Upper lobe of right lung (tissue), 1 donor: ENCODE results near the gene ZFHX2. TPM values are rescaled to one million over a fixed set of nuclear protein-coding genes. Genes with fewer than 3 reads are reported as not detected.

ENCODE experiments used
- ATAC-seq: fragments of 200-7000 bp; cut with Tn5 transposase; one replicate; pipeline ENCODE4 v1.9.1; 2020; ENCODE audit warnings: mild to moderate bottlenecking, moderate library complexity
- DNase-seq: peaks from one replicate; pipeline ENCODE4 v3.0.0-alpha.2; 2020
- H3K27ac ChIP-seq: fragments of 200-600 bp; one replicate; pipeline ENCODE4 v1.8.0; 2022
- H3K27me3 ChIP-seq: fragments of 200-600 bp; one replicate; pipeline ENCODE4 v1.8.0; 2022; ENCODE audit warnings: mild to moderate bottlenecking
- H3K36me3 ChIP-seq: fragments of 200-600 bp; one replicate; pipeline ENCODE4 v1.8.0; 2022
- H3K4me1 ChIP-seq: fragments of 200-600 bp; one replicate; pipeline ENCODE4 v1.8.0; 2022
- H3K4me3 ChIP-seq: fragments of 200-600 bp; one replicate; pipeline ENCODE4 v1.8.0; 2022; ENCODE audit warnings: mild to moderate bottlenecking
- H3K9me3 ChIP-seq: fragments of 200-600 bp; one replicate; pipeline ENCODE4 v1.8.0; 2022
- CTCF ChIP-seq: fragments of 200-600 bp; IDR thresholded peaks from one replicate; pipeline ENCODE4 v1.8.0; 2022; ENCODE audit warnings: antibody characterized with exemption
- intact Hi-C: fragments of 100-400 bp; cut with DNase I; formaldehyde crosslinking; loops from one replicate; pipeline ENCODE4 v1.11.0; 2022
- total RNA-seq: library from RNA; stranded (reverse); fragmentation: NEBNext Ultra II Directional; extraction: Animal tissue kit (Norgen Biotek cat#: 25700); gene quantifications from one replicate; pipeline ENCODE4 v1.2.1, GENCODE V29; 2021
- donor health status: DM: no; HTN: yes; CAD: no; lungs with severe emphysema.

Gene ZFHX2
- total RNA-seq, 1 donor from 2014 or later: 2.3 TPM

- Histone ChIP-seq H3K4me3 (no peak overlapping the region), H3K4me1 (no peaks in the 10 kb centered on the region), H3K27me3 (no peaks in the 10 kb centered on the region), H3K27ac (no peak overlapping the region), H3K9me3 (no peaks in the 10 kb centered on the region), H3K36me3 (no peaks in the 10 kb centered on the region)
- no peak for TF ChIP-seq CTCF
- no peak for DNase-seq
- no peak for ATAC-seq
- intact Hi-C loops: no loop called here
Measured at GRCh38 chr14:23512156-23512555, 39.4 kb downstream of the ZFHX2 start.

GRCh38 chr14:23494223-23494622 is 57.3 kb downstream of the ZFHX2 start:
- H3K4me3 ChIP-seq: no peak overlapping the region
- DNase-seq: no peak
- no peak for TF ChIP-seq CTCF
- intact Hi-C loops: no loop called here
- no peaks in the 10 kb centered on the region for H3K9me3 ChIP-seq
- H3K27ac ChIP-seq: no peak overlapping the region
- no peaks in the 10 kb centered on the region for H3K27me3 ChIP-seq
- H3K36me3 ChIP-seq: no peaks in the 10 kb centered on the region
- ATAC-seq: no peak
- no peaks in the 10 kb centered on the region for H3K4me1 ChIP-seq

GRCh38 chr14:23492618-23493272 is 58.8 kb downstream of the ZFHX2 start:
- H3K4me3 ChIP-seq: no peak overlapping the region
- DNase-seq: no peak
- TF ChIP-seq CTCF: no peak
- no peaks in the 10 kb centered on the region for H3K4me1 ChIP-seq
- no peaks in the 10 kb centered on the region for H3K27me3 ChIP-seq
- H3K9me3 ChIP-seq: no peaks in the 10 kb centered on the region
- no peaks in the 10 kb centered on the region for H3K36me3 ChIP-seq
- intact Hi-C loops: no loop called here
- ATAC-seq: no peak
- no peak overlapping the region for H3K27ac ChIP-seq

- H3K27me3 ChIP-seq: no peaks in the 10 kb centered on the region
- H3K4me3 ChIP-seq: no peak overlapping the region
- TF ChIP-seq CTCF: no peak
- intact Hi-C loops: no loop called here
- H3K4me1 ChIP-seq: no peaks in the 10 kb centered on the region
- peaks cover 17% of the 10 kb centered on the region for H3K36me3 ChIP-seq
- no peak overlapping the region for H3K27ac ChIP-seq
- ATAC-seq: no peak
- H3K9me3 ChIP-seq: no peaks in the 10 kb centered on the region
- no peak for DNase-seq
Measured at GRCh38 chr14:23487216-23487615, 64.3 kb downstream of the ZFHX2 start.

GRCh38 chr14:23486036-23486435 is 65.5 kb downstream of the ZFHX2 start:
- no peak overlapping the region for H3K4me3 ChIP-seq
- no peaks in the 10 kb centered on the region for H3K9me3 ChIP-seq
- H3K4me1 ChIP-seq: no peaks in the 10 kb centered on the region
- peaks cover 18% of the 10 kb centered on the region for H3K36me3 ChIP-seq
- ATAC-seq: no peak
- H3K27ac ChIP-seq: no peak overlapping the region
- intact Hi-C loops: no loop called here
- H3K27me3 ChIP-seq: no peaks in the 10 kb centered on the region
- TF ChIP-seq CTCF: no peak
- DNase-seq: no peak

GRCh38 chr14:23485326-23485725 is 66.2 kb downstream of the ZFHX2 start:
- DNase-seq (no peak), ATAC-seq (no peak)
- no peak for TF ChIP-seq CTCF
- H3K27ac ChIP-seq: no peak overlapping the region
- H3K4me3 ChIP-seq: no peak overlapping the region
- H3K27me3 ChIP-seq: no peaks in the 10 kb centered on the region
- no peaks in the 10 kb centered on the region for H3K9me3 ChIP-seq
- H3K4me1 ChIP-seq: no peaks in the 10 kb centered on the region
- intact Hi-C loops: no loop called here
- H3K36me3 ChIP-seq: peaks cover 25% of the 10 kb centered on the region
